Stimulated activated CD4-positive, alpha-beta T cell treated with anti-CD3 and anti-CD28 coated beads, Interleukin-4, amount 100 ng/mL, for 1 hour (primary cell): Measurements from ENCODE around the gene CBX1.
A peak's percentile ranks its signal among the peaks of the same experiment; 100 is the strongest.
"Not testable (repeated sequence)": the region's sequence is repeated elsewhere in the genome, so short reads cannot be mapped to it uniquely, and the experiment has no call there.

Experiments used
- DNase-seq: peaks from one replicate; pipeline ENCODE4 v3.0.0-alpha.2; 2020

The CBX1 gene

GRCh38 chr17:48048384-48049126 is 52.7 kb downstream of the CBX1 start:
- no peak for DNase-seq

- DNase-seq: peak; percentile 96
These were observed 53.4 kb downstream of the CBX1 start, which contains the start of gene NFE2L1 for GRCh38 chr17:48047741-48048383. NFE2L1 (plus strand) TSS chr17:48048359; CDS start chr17:48051119, 2,760 bp downstream.

- no peak for DNase-seq
These were observed 54.1 kb downstream of the CBX1 start for GRCh38 chr17:48047113-48047740.

- DNase-seq: no peak
These were observed 55.0 kb downstream of the CBX1 start for GRCh38 chr17:48046296-48046695.

GRCh38 chr17:48045316-48046001 is 55.8 kb downstream of the CBX1 start:
- DNase-seq: no peak

- no peak for DNase-seq
These were observed 56.4 kb downstream of the CBX1 start for GRCh38 chr17:48044851-48045250.

GRCh38 chr17:48043176-48043575 is 58.1 kb downstream of the CBX1 start:
- no peak for DNase-seq

- DNase-seq: no peak
These were observed 62.6 kb downstream of the CBX1 start for GRCh38 chr17:48038687-48039086.

- no peak for DNase-seq
These were observed 63.4 kb downstream of the CBX1 start for GRCh38 chr17:48037838-48038323.

- DNase-seq: peak; percentile 62
These were observed 64.0 kb downstream of the CBX1 start, which contains the start of gene COPZ2 for GRCh38 chr17:48037036-48037837. COPZ2 (minus strand) TSS chr17:48037797; CDS start chr17:48037777, 20 bp downstream.

- DNase-seq: no peak
These were observed 64.6 kb downstream of the CBX1 start for GRCh38 chr17:48036693-48037035.

- not testable (repeated sequence) for DNase-seq
These were observed 66.5 kb downstream of the CBX1 start for GRCh38 chr17:48034734-48035133.

- DNase-seq: no peak
These were observed 69.3 kb downstream of the CBX1 start for GRCh38 chr17:48031966-48032365.

- no peak for DNase-seq
These were observed 70.7 kb downstream of the CBX1 start for GRCh38 chr17:48030531-48030930.

- DNase-seq: no peak
These were observed 72.5 kb downstream of the CBX1 start for GRCh38 chr17:48028736-48029135.

GRCh38 chr17:48027322-48027981 is 73.8 kb downstream of the CBX1 start:
- DNase-seq: no peak

- peak; percentile 76 for DNase-seq
These were observed 74.6 kb downstream of the CBX1 start for GRCh38 chr17:48026502-48027321.

- DNase-seq: no peak
These were observed 75.3 kb downstream of the CBX1 start for GRCh38 chr17:48025904-48026501.

- peak; percentile 98 for DNase-seq
These were observed 76.0 kb downstream of the CBX1 start for GRCh38 chr17:48025040-48025903.
